Transverse colon (tissue), 4 donors: ENCODE measurements around the gene USP22.

Experiments
- CTCF ChIP-seq, 5 experiments: fragments of 200-600 bp in 3 of 5; fragments of 450-650 bp in 2 of 5; sonication (generic) in 3 of 5; IDR thresholded peaks; 1 replicate in 2 of 5; 2 replicates in 3 of 5; pipeline ENCODE4 v1.5.1; 2016 to 2017; ENCODE audit warnings: antibody characterized with exemption in 5 of 5, inconsistent platforms in 3 of 5, mild to moderate bottlenecking in 2 of 5, moderate library complexity in 1 of 5
- EP300 ChIP-seq: sonication (generic); formaldehyde crosslinking; IDR thresholded peaks from one replicate; pipeline ENCODE4 v1.6.1; 2017; ENCODE audit warnings: antibody characterized with exemption, low read depth
- POLR2A ChIP-seq: fragments of 450-650 bp; IDR thresholded peaks from one replicate; pipeline ENCODE4 v1.6.1; 2016; ENCODE audit warnings: antibody characterized with exemption, mild to moderate bottlenecking, moderate library complexity
- POLR2AphosphoS5 ChIP-seq, 3 donors: sonication (generic); formaldehyde crosslinking; IDR thresholded peaks; one replicate each; pipeline ENCODE4 v1.6.1; 2016; ENCODE audit warnings: antibody characterized with exemption in 3 of 3

GRCh38 chr17:20995873-20996723 lies 46.7 kb downstream of the USP22 start:
- TF ChIP-seq POLR2A (no peak), CTCF (IDR thresholded peaks at IDR 0.05) (no peak), EP300 (no peak), POLR2AphosphoS5 (IDR thresholded peaks at IDR 0.05) (no peak)
